ENCODE results near the gene LINC01488. TPM values are rescaled to one million over a fixed set of nuclear protein-coding genes. Genes with fewer than 3 reads are reported as not detected.

The LINC01488 gene
- polyA plus RNA-seq, 1 donor: 0.09 TPM

GRCh38 chr11:69514771-69515170 is 33.3 kb downstream of the LINC01488 start:
- Histone ChIP-seq H3K4me1 (ENCODE audit: control insufficient read depth, insufficient read depth, low read length) (no peaks in the 10 kb centered on the region), H3K27ac (ENCODE audit: low read length) (no peak overlapping the region), H3K9me3 (ENCODE audit: control insufficient read depth, low read depth, low read length) (peaks cover 2% of the 10 kb centered on the region), H3K27me3 (ENCODE audit: control insufficient read depth, insufficient read depth, low read length) (no peaks in the 10 kb centered on the region), H3K36me3 (ENCODE audit: control insufficient read depth, insufficient read depth, low read length) (no peaks in the 10 kb centered on the region), H3K4me3 (ENCODE audit: low read length) (no peak overlapping the region)
- WGBS (ENCODE audit: insufficient coverage, low lambda C conversion rate): no CpG with 5 or more reads among the region's 5 CpGs
- no peak for DNase-seq

GRCh38 chr11:69515271-69516245 is 34.1 kb downstream of the LINC01488 start:
- no peaks in the 10 kb centered on the region for H3K27me3 ChIP-seq (ENCODE audit: control insufficient read depth, insufficient read depth, low read length)
- no peak overlapping the region for H3K4me3 ChIP-seq (ENCODE audit: low read length)
- peaks cover 2% of the 10 kb centered on the region for H3K9me3 ChIP-seq (ENCODE audit: control insufficient read depth, low read depth, low read length)
- peaks cover 4% of the 10 kb centered on the region for H3K4me1 ChIP-seq (ENCODE audit: control insufficient read depth, insufficient read depth, low read length)
- H3K27ac ChIP-seq (ENCODE audit: low read length): no peak overlapping the region
- H3K36me3 ChIP-seq (ENCODE audit: control insufficient read depth, insufficient read depth, low read length): no peaks in the 10 kb centered on the region
- WGBS (ENCODE audit: insufficient coverage, low lambda C conversion rate): no CpG with 5 or more reads among the region's 12 CpGs
- DNase-seq: no peak

- Histone ChIP-seq H3K4me3 (ENCODE audit: low read length) (no peak overlapping the region), H3K9me3 (ENCODE audit: control insufficient read depth, low read depth, low read length) (peaks cover 2% of the 10 kb centered on the region), H3K4me1 (ENCODE audit: control insufficient read depth, insufficient read depth, low read length) (peaks cover 12% of the 10 kb centered on the region), H3K27me3 (ENCODE audit: control insufficient read depth, insufficient read depth, low read length) (no peaks in the 10 kb centered on the region), H3K27ac (ENCODE audit: low read length) (no peak overlapping the region), H3K36me3 (ENCODE audit: control insufficient read depth, insufficient read depth, low read length) (no peaks in the 10 kb centered on the region)
- no peak for DNase-seq
- WGBS (ENCODE audit: insufficient coverage, low lambda C conversion rate): no CpG with 5 or more reads among the region's 3 CpGs
Observed at GRCh38 chr11:69516526-69516925, 35.1 kb downstream of the LINC01488 start.

GRCh38 chr11:69518081-69518950 is 36.9 kb downstream of the LINC01488 start:
- peaks cover 14% of the 10 kb centered on the region for H3K4me1 ChIP-seq (ENCODE audit: control insufficient read depth, insufficient read depth, low read length)
- no peaks in the 10 kb centered on the region for H3K36me3 ChIP-seq (ENCODE audit: control insufficient read depth, insufficient read depth, low read length)
- DNase-seq: no peak
- no CpG with 5 or more reads among the region's 5 CpGs for WGBS (ENCODE audit: insufficient coverage, low lambda C conversion rate)
- H3K27me3 ChIP-seq (ENCODE audit: control insufficient read depth, insufficient read depth, low read length): no peaks in the 10 kb centered on the region
- H3K4me3 ChIP-seq (ENCODE audit: low read length): no peak overlapping the region
- peaks cover 2% of the 10 kb centered on the region for H3K9me3 ChIP-seq (ENCODE audit: control insufficient read depth, low read depth, low read length)
- no peak overlapping the region for H3K27ac ChIP-seq (ENCODE audit: low read length)

GRCh38 chr11:69520186-69520916 is 38.9 kb downstream of the LINC01488 start:
- Histone ChIP-seq H3K4me3 (ENCODE audit: low read length) (no peak overlapping the region), H3K27me3 (ENCODE audit: control insufficient read depth, insufficient read depth, low read length) (no peaks in the 10 kb centered on the region), H3K9me3 (ENCODE audit: control insufficient read depth, low read depth, low read length) (peaks cover 2% of the 10 kb centered on the region), H3K27ac (ENCODE audit: low read length) (no peak overlapping the region), H3K36me3 (ENCODE audit: control insufficient read depth, insufficient read depth, low read length) (no peaks in the 10 kb centered on the region), H3K4me1 (ENCODE audit: control insufficient read depth, insufficient read depth, low read length) (peaks cover 14% of the 10 kb centered on the region)
- peak; percentile 40 to 66 for DNase-seq
- WGBS (ENCODE audit: insufficient coverage, low lambda C conversion rate): 100% methylated on average over 1 of the region's 1 CpG

- Histone ChIP-seq H3K4me1 (ENCODE audit: control insufficient read depth, insufficient read depth, low read length) (peaks cover 14% of the 10 kb centered on the region), H3K4me3 (ENCODE audit: low read length) (no peak overlapping the region), H3K27ac (ENCODE audit: low read length) (no peak overlapping the region), H3K9me3 (ENCODE audit: control insufficient read depth, low read depth, low read length) (no peaks in the 10 kb centered on the region), H3K27me3 (ENCODE audit: control insufficient read depth, insufficient read depth, low read length) (no peaks in the 10 kb centered on the region), H3K36me3 (ENCODE audit: control insufficient read depth, insufficient read depth, low read length) (no peaks in the 10 kb centered on the region)
- DNase-seq: peak in 1 of 2 donors; percentile 75
- no CpG with 5 or more reads among the region's 4 CpGs for WGBS (ENCODE audit: insufficient coverage, low lambda C conversion rate)
Observed at GRCh38 chr11:69521457-69521856, 40.0 kb downstream of the LINC01488 start.

- Histone ChIP-seq H3K9me3 (ENCODE audit: control insufficient read depth, low read depth, low read length) (no peaks in the 10 kb centered on the region), H3K36me3 (ENCODE audit: control insufficient read depth, insufficient read depth, low read length) (no peaks in the 10 kb centered on the region), H3K4me1 (ENCODE audit: control insufficient read depth, insufficient read depth, low read length) (peaks cover 14% of the 10 kb centered on the region), H3K4me3 (ENCODE audit: low read length) (no peak overlapping the region), H3K27me3 (ENCODE audit: control insufficient read depth, insufficient read depth, low read length) (no peaks in the 10 kb centered on the region), H3K27ac (ENCODE audit: low read length) (no peak overlapping the region)
- DNase-seq: no peak
- no CpG with 5 or more reads among the region's 3 CpGs for WGBS (ENCODE audit: insufficient coverage, low lambda C conversion rate)
Observed at GRCh38 chr11:69523453-69523852, 42.0 kb downstream of the LINC01488 start.

- WGBS (ENCODE audit: insufficient coverage, low lambda C conversion rate): no CpG with 5 or more reads among the region's 15 CpGs
- Histone ChIP-seq H3K4me3 (ENCODE audit: low read length) (no peak overlapping the region), H3K36me3 (ENCODE audit: control insufficient read depth, insufficient read depth, low read length) (no peaks in the 10 kb centered on the region), H3K27me3 (ENCODE audit: control insufficient read depth, insufficient read depth, low read length) (no peaks in the 10 kb centered on the region), H3K27ac (ENCODE audit: low read length) (no peak overlapping the region), H3K4me1 (ENCODE audit: control insufficient read depth, insufficient read depth, low read length) (peaks cover 14% of the 10 kb centered on the region), H3K9me3 (ENCODE audit: control insufficient read depth, low read depth, low read length) (no peaks in the 10 kb centered on the region)
- no peak for DNase-seq
Observed at GRCh38 chr11:69524291-69524882, 42.9 kb downstream of the LINC01488 start.

- peaks cover 14% of the 10 kb centered on the region for H3K4me1 ChIP-seq (ENCODE audit: control insufficient read depth, insufficient read depth, low read length)
- no peak for DNase-seq
- no CpG with 5 or more reads among the region's 15 CpGs for WGBS (ENCODE audit: insufficient coverage, low lambda C conversion rate)
Observed at GRCh38 chr11:69524991-69525411, 43.5 kb downstream of the LINC01488 start.

More at GRCh38 chr11:69524991-69525411, 43.5 kb downstream of the LINC01488 start:
- Histone ChIP-seq H3K27ac (ENCODE audit: low read length) (no peak overlapping the region), H3K9me3 (ENCODE audit: control insufficient read depth, low read depth, low read length) (no peaks in the 10 kb centered on the region), H3K4me3 (ENCODE audit: low read length) (no peak overlapping the region), H3K27me3 (ENCODE audit: control insufficient read depth, insufficient read depth, low read length) (no peaks in the 10 kb centered on the region), H3K36me3 (ENCODE audit: control insufficient read depth, insufficient read depth, low read length) (no peaks in the 10 kb centered on the region)
